Epithelial cell of proximal tubule (primary cell): ENCODE results near the gene ATG13. TPM values are rescaled to one million over a fixed set of nuclear protein-coding genes. Genes with fewer than 3 reads are reported as not detected.

Experiments
- DNase-seq: peaks from one replicate; pipeline ENCODE4 v3.0.0-alpha.2; 2011; ENCODE audit warnings: low read depth
- H3K4me3 ChIP-seq: 2 replicates; pipeline ENCODE4 v1.5.1; 2011; ENCODE audit warnings: low read depth, mild to moderate bottlenecking, low read length
- CTCF ChIP-seq: conservative IDR thresholded peaks from 2 replicates; pipeline ENCODE4 v1.5.1; 2012; ENCODE audit warnings: low read depth, mild to moderate bottlenecking, low read length
- total RNA-seq: library from RNA; depleted of rRNA; stranded (reverse); fragments of >200 nt; gene quantifications from 2 replicates; pipeline ENCODE4 v1.2.3, GENCODE V29; 2015

Gene ATG13
- total RNA-seq, 1 donor from 2014 or later = 52.9 TPM

- peak; percentile 24 for TF ChIP-seq CTCF
- no peak overlapping the region for H3K4me3 ChIP-seq
- DNase-seq = peak; percentile 44
Measured at GRCh38 chr11:46675288-46675851, 58.0 kb downstream of the ATG13 start.

GRCh38 chr11:46675949-46676348 lies 58.6 kb downstream of the ATG13 start:
- DNase-seq = no peak
- H3K4me3 ChIP-seq = no peak overlapping the region
- TF ChIP-seq CTCF = no peak

- TF ChIP-seq CTCF = no peak
- H3K4me3 ChIP-seq = no peak overlapping the region
- DNase-seq = no peak
Measured at GRCh38 chr11:46676436-46677158, 59.2 kb downstream of the ATG13 start.

- DNase-seq = no peak
- no peak for TF ChIP-seq CTCF
Measured at GRCh38 chr11:46677169-46677568, 59.8 kb downstream of the ATG13 start.

GRCh38 chr11:46677991-46678740 lies 60.8 kb downstream of the ATG13 start:
- no peak for DNase-seq
- peak; percentile 8 for TF ChIP-seq CTCF
- no peak overlapping the region for H3K4me3 ChIP-seq

More at GRCh38 chr11:46677169-46677568, 59.8 kb downstream of the ATG13 start:
- H3K4me3 ChIP-seq = no peak overlapping the region

- TF ChIP-seq CTCF = no peak
- no peak for DNase-seq
- no peak overlapping the region for H3K4me3 ChIP-seq
Measured at GRCh38 chr11:46678741-46679130, 61.4 kb downstream of the ATG13 start.
